ENCODE results near the gene SETD1B. TPM values are rescaled to one million over a fixed set of nuclear protein-coding genes. Genes with fewer than 3 reads are reported as not detected.

The SETD1B gene
- total and polyA plus RNA-seq, 2 of the 4 experiments (the other 2 are of a cell fraction) = 0.90 to 5.1 TPM

- Histone ChIP-seq H2BK20ac (ENCODE audit: low read depth, low read length) (no peak overlapping the region), H2BK15ac (ENCODE audit: low read depth, low read length) (no peak overlapping the region), H3K79me1 (ENCODE audit: low read depth in 1 of 2, low read length in 2 of 2) (peaks cover 0 to 24% of the 10 kb centered on the region in 2 experiments; a peak in 2 of 4 replicates), H3K14ac (replicated peaks; ENCODE audit: low read depth, low read length) (no peak overlapping the region), H2BK120ac (ENCODE audit: low read depth, low read length) (no peak overlapping the region), H3K9ac (ENCODE audit: low read depth, low read length) (no peak overlapping the region), H2AK5ac (ENCODE audit: low read depth, low read length) (no peak overlapping the region), H3K18ac (ENCODE audit: low read depth, low read length) (no peak overlapping the region), H4K8ac (ENCODE audit: low read depth in 2 of 2, low read length in 2 of 2) (no peak overlapping the region), H3K36me3 (ENCODE audit: control insufficient read depth, insufficient read depth, low read length) (peaks cover 7% of the 10 kb centered on the region; the same call in 1 of the 2 replicates), H2AFZ (replicated peaks; ENCODE audit: low read length, poor library complexity) (peak overlapping the region; percentile 36), H3K4me2 (ENCODE audit: low read depth, low read length) (no peak overlapping the region), H3K27me3 (ENCODE audit: control insufficient read depth, insufficient read depth, low read length) (no peaks in the 10 kb centered on the region), H3K9me3 (ENCODE audit: control insufficient read depth, insufficient read depth, low read length) (no peaks in the 10 kb centered on the region), H2BK5ac (ENCODE audit: low read depth, low read length, poor library complexity, severe bottlenecking) (no peak overlapping the region), H3K9me1 (ENCODE audit: insufficient read depth, low read length) (peaks cover 6% of the 10 kb centered on the region; the same call in 1 of the 2 replicates), H3K27ac (ENCODE audit: insufficient read depth, low read length) (no peak overlapping the region), H3K56ac (ENCODE audit: extremely low read depth, insufficient read depth, low read length) (no peak overlapping the region), H4K5ac (ENCODE audit: low read depth, low read length) (no peak overlapping the region), H4K91ac (ENCODE audit: insufficient read depth, low read depth, low read length) (no peak overlapping the region), H3K4me3 (ENCODE audit: insufficient read depth, low read depth, low read length) (no peak overlapping the region), H3K23ac (ENCODE audit: low read depth, low read length) (no peak overlapping the region), H3K4ac (ENCODE audit: low read depth, low read length) (no peak overlapping the region), H3K4me1 (ENCODE audit: control insufficient read depth, insufficient read depth, low read length) (peaks cover 7% of the 10 kb centered on the region), H4K20me1 (ENCODE audit: insufficient read depth, low read length) (peaks cover 8% of the 10 kb centered on the region; the same call in 1 of the 2 replicates), H2AK9ac (replicated peaks; ENCODE audit: low read depth, low read length, poor library complexity) (peak overlapping the region; percentile 11)
- no TSS peak for BruUV-seq (replicated peaks)
- TF ChIP-seq SMC3 (IDR thresholded peaks at IDR 0.05; ENCODE audit: low read depth, low read length) (no peak), BHLHE40 (IDR thresholded peaks at IDR 0.05; ENCODE audit: low read depth, low read length) (no peak), MAFK (IDR thresholded peaks at IDR 0.05; ENCODE audit: low read depth, low read length) (no peak), RAD21 (IDR thresholded peaks at IDR 0.05; ENCODE audit: low read length) (no peak), NFE2L2 (IDR thresholded peaks at IDR 0.05; ENCODE audit: low read depth, low read length) (no peak), CHD1 (IDR thresholded peaks at IDR 0.05; ENCODE audit: low read depth, low read length) (no peak), RFX5 (IDR thresholded peaks at IDR 0.05; ENCODE audit: low read depth, low read length) (no peak), ELK1 (IDR thresholded peaks at IDR 0.05; ENCODE audit: borderline replicate concordance, low read depth, low read length) (no peak), CEBPB (IDR thresholded peaks at IDR 0.05; ENCODE audit: low read depth, low read length) (no peak), FOS (IDR thresholded peaks at IDR 0.05; ENCODE audit: low read depth, low read length) (no peak), USF2 (IDR thresholded peaks at IDR 0.05; ENCODE audit: low read depth, low read length) (no peak), MAZ (IDR thresholded peaks at IDR 0.05; ENCODE audit: borderline replicate concordance, low read depth, low read length) (no peak), MXI1 (IDR thresholded peaks at IDR 0.05; ENCODE audit: borderline replicate concordance, low read depth, low read length) (no peak), CTCF (conservative IDR thresholded peaks at IDR 0.05; ENCODE audit: low read depth, low read length) (no peak), POLR2A (IDR thresholded peaks at IDR 0.05; ENCODE audit: low read depth, low read length) (no peak)
- POLR2A ChIA-PET (ENCODE audit: unreplicated experiment) = no interaction called here
- ATAC-seq (ENCODE audit: low read depth) (no peak), DNase-seq (no peak)
- in situ Hi-C loops (cut with MboI; ENCODE audit: low sequenced_read_pairs) = no loop called here
- intact Hi-C loops (cut with micrococcal nuclease) = loop anchor here (5.0 to 10.0 kb wide), 2 partner anchors 80 to 237 kb away; partner anchors contain the start of gene TMEM120B
- CTCF ChIA-PET = no interaction called here
- 71% methylated on average over 3 of the region's 14 CpGs; no CpG with 5 or more reads in 1 of the 2 experiments for WGBS, 2 experiments (ENCODE audit: extremely low coverage in 2 of 2, insufficient read length in 1 of 2)
- dilution Hi-C loops (cut with HindIII; ENCODE audit: low sequenced_read_pairs, unreplicated experiment) = no loop called here
Observed at GRCh38 chr12:121791671-121792551, 11.9 kb upstream of the SETD1B start.

All from IMR-90 (cell line).